ENCODE results near the gene MAMLD1. TPM values are rescaled to one million over a fixed set of nuclear protein-coding genes. Genes with fewer than 3 reads are reported as not detected.

Gene MAMLD1
- total RNA-seq, 2 donors from 2014 or later: 0.44 to 0.68 TPM

GRCh38 chrX:150355913-150356312 is 7.2 kb upstream of the MAMLD1 start:
- WGBS, 2 experiments (ENCODE audit: insufficient coverage in 1 of 2, insufficient read length in 1 of 2): 83% methylated on average over 3 of the region's 3 CpGs; no CpG with 5 or more reads in 1 of the 2 experiments
- peaks cover 60% of the 10 kb centered on the region for H3K9me3 Mint-ChIP-seq
- Histone ChIP-seq H3K27ac (ENCODE audit: low read depth, low read length) (no peak overlapping the region), H3K36me3 (ENCODE audit: control insufficient read depth, insufficient read depth, low read length) (no peaks in the 10 kb centered on the region), H3K4me1 (ENCODE audit: control insufficient read depth, insufficient read depth, low read length) (no peaks in the 10 kb centered on the region), H3K4me3 (ENCODE audit: low read length) (no peak overlapping the region), H3K27me3 (ENCODE audit: control insufficient read depth, insufficient read depth, low read length, poor library complexity, severe bottlenecking) (peaks cover 14% of the 10 kb centered on the region), H3K9ac (ENCODE audit: extremely low read depth, low read length, poor library complexity, severe bottlenecking) (no peak overlapping the region), H3K9me3 (ENCODE audit: control insufficient read depth, low read length) (no peaks in the 10 kb centered on the region)
- DNase-seq: no peak
- no peak overlapping the region for H3K4me3 Mint-ChIP-seq
- peaks cover 30% of the 10 kb centered on the region for H3K27me3 Mint-ChIP-seq (ENCODE audit: insufficient read depth)
- H3K4me1 Mint-ChIP-seq: peaks cover 4% of the 10 kb centered on the region
- no peaks in the 10 kb centered on the region for H3K36me3 Mint-ChIP-seq (ENCODE audit: low read depth)
- H3K27ac Mint-ChIP-seq: no peak overlapping the region
- TF ChIP-seq CTCF (conservative IDR thresholded peaks at IDR 0.05): no peak

- Histone ChIP-seq H3K27me3 (ENCODE audit: control insufficient read depth, insufficient read depth, low read length, poor library complexity, severe bottlenecking) (peaks cover 33% of the 10 kb centered on the region), H3K4me3 (ENCODE audit: low read length) (no peak overlapping the region), H3K4me1 (ENCODE audit: control insufficient read depth, insufficient read depth, low read length) (no peaks in the 10 kb centered on the region), H3K36me3 (ENCODE audit: control insufficient read depth, insufficient read depth, low read length) (no peaks in the 10 kb centered on the region), H3K9me3 (ENCODE audit: control insufficient read depth, low read length) (no peaks in the 10 kb centered on the region), H3K27ac (ENCODE audit: low read depth, low read length) (no peak overlapping the region), H3K9ac (ENCODE audit: extremely low read depth, low read length, poor library complexity, severe bottlenecking) (no peak overlapping the region)
- no peak for TF ChIP-seq CTCF (conservative IDR thresholded peaks at IDR 0.05)
- no peak for DNase-seq
- H3K36me3 Mint-ChIP-seq (ENCODE audit: low read depth): no peaks in the 10 kb centered on the region
- no peak overlapping the region for H3K27ac Mint-ChIP-seq
- H3K27me3 Mint-ChIP-seq (ENCODE audit: insufficient read depth): peaks cover 49% of the 10 kb centered on the region
- H3K4me1 Mint-ChIP-seq: peaks cover 7% of the 10 kb centered on the region
- H3K9me3 Mint-ChIP-seq: peaks cover 55% of the 10 kb centered on the region
- no peak overlapping the region for H3K4me3 Mint-ChIP-seq
- no CpG with 5 or more reads among the region's 1 CpG for WGBS, 2 experiments (ENCODE audit: insufficient coverage in 1 of 2, insufficient read length in 1 of 2)
Measured at GRCh38 chrX:150357790-150358189, 5.3 kb upstream of the MAMLD1 start.

- H3K27me3 ChIP-seq (ENCODE audit: control insufficient read depth, insufficient read depth, low read length, poor library complexity, severe bottlenecking): peaks cover 41% of the 10 kb centered on the region
Measured at GRCh38 chrX:150358651-150359050, 4.5 kb upstream of the MAMLD1 start.

More at GRCh38 chrX:150358651-150359050, 4.5 kb upstream of the MAMLD1 start:
- Mint-ChIP-seq H3K4me3 (no peak overlapping the region), H3K27ac (no peak overlapping the region), H3K36me3 (ENCODE audit: low read depth) (no peaks in the 10 kb centered on the region), H3K27me3 (ENCODE audit: insufficient read depth) (peaks cover 55% of the 10 kb centered on the region), H3K9me3 (peaks cover 55% of the 10 kb centered on the region), H3K4me1 (peaks cover 7% of the 10 kb centered on the region)
- H3K27ac ChIP-seq (ENCODE audit: low read depth, low read length): no peak overlapping the region
- no peaks in the 10 kb centered on the region for H3K36me3 ChIP-seq (ENCODE audit: control insufficient read depth, insufficient read depth, low read length)
- TF ChIP-seq CTCF (conservative IDR thresholded peaks at IDR 0.05): no peak
- H3K9ac ChIP-seq (ENCODE audit: extremely low read depth, low read length, poor library complexity, severe bottlenecking): no peak overlapping the region
- no peaks in the 10 kb centered on the region for H3K4me1 ChIP-seq (ENCODE audit: control insufficient read depth, insufficient read depth, low read length)
- WGBS, 2 experiments (ENCODE audit: insufficient coverage in 1 of 2, insufficient read length in 1 of 2): 100% methylated on average over 3 of the region's 3 CpGs; no CpG with 5 or more reads in 1 of the 2 experiments
- H3K4me3 ChIP-seq (ENCODE audit: low read length): no peak overlapping the region
- H3K9me3 ChIP-seq (ENCODE audit: control insufficient read depth, low read length): no peaks in the 10 kb centered on the region
- no peak for DNase-seq

Measured in endodermal cell (in vitro differentiated cells).